MM.1S (cell line): ENCODE data around the gene NATD1.

Experiments used
- DNase-seq: peaks from one replicate; pipeline ENCODE4 v3.0.0-alpha.2; 2015
- H2AFZ ChIP-seq: fragments of 300-600 bp; sonication (generic); 2 replicates; pipeline ENCODE4 v1.6.0; 2016; ENCODE audit warnings: antibody characterized with exemption, low read length
- H3F3A ChIP-seq: fragments of 300-600 bp; sonication (generic); 2 replicates; pipeline ENCODE4 v1.6.1; 2016; ENCODE audit warnings: mild to moderate bottlenecking, antibody characterized with exemption, low read length, moderate library complexity, mixed read lengths; ENCODE audit not compliant: insufficient read depth
- H3K27ac ChIP-seq: fragments of 300-600 bp; sonication (generic); 2 replicates; pipeline ENCODE4 v1.5.1; 2016; ENCODE audit warnings: mild to moderate bottlenecking, low read length
- H3K27me3 ChIP-seq: fragments of 300-600 bp; sonication (generic); replicated peaks from 2 replicates; pipeline ENCODE4 v1.6.0; 2016; ENCODE audit warnings: low read length; ENCODE audit not compliant: insufficient read depth
- H3K36me3 ChIP-seq: fragments of 300-600 bp; sonication (generic); replicated peaks from 2 replicates; pipeline ENCODE4 v1.6.1; 2016; ENCODE audit warnings: mild to moderate bottlenecking, low read length, mixed read lengths; ENCODE audit not compliant: insufficient read depth
- H3K4me1 ChIP-seq: fragments of 300-600 bp; sonication (generic); 2 replicates; pipeline ENCODE4 v1.6.1; 2016; ENCODE audit warnings: low read length, mixed read lengths
- H3K4me2 ChIP-seq: fragments of 300-600 bp; sonication (generic); 2 replicates; pipeline ENCODE4 v1.6.0; 2016; ENCODE audit warnings: low read depth, low read length
- H3K4me3 ChIP-seq: fragments of 300-600 bp; sonication (generic); 2 replicates; pipeline ENCODE4 v1.5.1; 2016; ENCODE audit warnings: low read length, mixed read lengths
- H3K79me2 ChIP-seq: fragments of 300-600 bp; sonication (generic); 2 replicates; pipeline ENCODE4 v1.6.1; 2016; ENCODE audit warnings: mixed run types, low read length, mixed read lengths
- H3K9ac ChIP-seq: fragments of 300-600 bp; sonication (generic); 2 replicates; pipeline ENCODE4 v1.6.1; 2016; ENCODE audit warnings: low read length, mixed read lengths
- H3K9me2 ChIP-seq: fragments of 300-600 bp; sonication (generic); replicated peaks from 2 replicates; pipeline ENCODE4 v1.6.1; 2016; ENCODE audit warnings: mild to moderate bottlenecking, low read length, mixed read lengths; ENCODE audit not compliant: insufficient read depth
- H3K9me3 ChIP-seq: fragments of 300-600 bp; sonication (generic); replicated peaks from 2 replicates; pipeline ENCODE4 v1.6.1; 2016; ENCODE audit warnings: mild to moderate bottlenecking, low read length, mixed read lengths; ENCODE audit not compliant: insufficient read depth
- H4K20me1 ChIP-seq: fragments of 300-600 bp; sonication (generic); 2 replicates; pipeline ENCODE4 v1.6.1; 2016; ENCODE audit warnings: mild to moderate bottlenecking, low read length, moderate library complexity, mixed read lengths; ENCODE audit not compliant: insufficient read depth
- CTCF ChIP-seq: fragments of 300-600 bp; sonication (generic); IDR thresholded peaks from 2 replicates; pipeline ENCODE4 v1.5.1; 2016; ENCODE audit warnings: antibody characterized with exemption, low read length, mixed read lengths
- EZH2 ChIP-seq: fragments of 300-600 bp; sonication (generic); optimal IDR thresholded peaks from 2 replicates; pipeline ENCODE3; 2017; ENCODE audit warnings: low read depth, mild to moderate bottlenecking, antibody characterized with exemption, low read length, mixed read lengths
- EZH2phosphoT487 ChIP-seq: fragments of 300-600 bp; sonication (generic); IDR thresholded peaks from 2 replicates; pipeline ENCODE4 v1.6.1; 2018; ENCODE audit warnings: antibody characterized with exemption, low read length

NATD1 gene

GRCh38 chr17:21247552-21248258 is 5.5 kb downstream of the NATD1 start:
- Histone ChIP-seq H4K20me1 (no peaks in the 10 kb centered on the region), H3K4me2 (no peak overlapping the region)

GRCh38 chr17:21246698-21247097 is 6.5 kb downstream of the NATD1 start:
- Histone ChIP-seq H3K4me3 (no peak overlapping the region), H3K9ac (no peak overlapping the region), H3K9me2 (no peaks in the 10 kb centered on the region), H3K27ac (no peak overlapping the region), H3K4me1 (no peaks in the 10 kb centered on the region), H3K36me3 (no peaks in the 10 kb centered on the region), H3K79me2 (no peaks in the 10 kb centered on the region), H4K20me1 (no peaks in the 10 kb centered on the region), H3K9me3 (no peaks in the 10 kb centered on the region), H3K4me2 (no peak overlapping the region), H3K27me3 (no peaks in the 10 kb centered on the region), H2AFZ (no peak overlapping the region), H3F3A (no peaks in the 10 kb centered on the region)
- TF ChIP-seq CTCF (no peak), EZH2phosphoT487 (no peak), EZH2 (no peak)
- DNase-seq: no peak

More at GRCh38 chr17:21247552-21248258, 5.5 kb downstream of the NATD1 start:
- H3F3A ChIP-seq: no peaks in the 10 kb centered on the region
- H2AFZ ChIP-seq: no peak overlapping the region
- H3K27ac ChIP-seq: no peak overlapping the region
- H3K36me3 ChIP-seq: no peaks in the 10 kb centered on the region
- no peaks in the 10 kb centered on the region for H3K9me3 ChIP-seq
- no peaks in the 10 kb centered on the region for H3K4me1 ChIP-seq
- H3K79me2 ChIP-seq: no peaks in the 10 kb centered on the region
- H3K4me3 ChIP-seq: no peak overlapping the region
- no peaks in the 10 kb centered on the region for H3K9me2 ChIP-seq
- 0 out of 2 replicates have a peak, but pooled peaks cover 4% of the 10 kb centered on the region for H3K27me3 ChIP-seq
- no peak overlapping the region for H3K9ac ChIP-seq
- DNase-seq: no peak
- TF ChIP-seq EZH2 (no peak), CTCF (no peak), EZH2phosphoT487 (no peak)

GRCh38 chr17:21245639-21246084 is 7.5 kb downstream of the NATD1 start:
- DNase-seq: no peak
- Histone ChIP-seq H3F3A (no peaks in the 10 kb centered on the region), H3K79me2 (no peaks in the 10 kb centered on the region), H3K4me2 (no peak overlapping the region), H3K27me3 (no peaks in the 10 kb centered on the region), H3K9me2 (no peaks in the 10 kb centered on the region), H3K36me3 (no peaks in the 10 kb centered on the region), H2AFZ (no peak overlapping the region), H3K27ac (no peak overlapping the region), H3K9ac (no peak overlapping the region), H3K4me1 (no peaks in the 10 kb centered on the region), H4K20me1 (no peaks in the 10 kb centered on the region), H3K9me3 (no peaks in the 10 kb centered on the region), H3K4me3 (no peak overlapping the region)
- TF ChIP-seq EZH2phosphoT487: no peak
- TF ChIP-seq EZH2: no peak
- TF ChIP-seq CTCF: no peak
